HL-60 (cell line): Measurements from ENCODE around the gene SERPINE1.

ENCODE experiments used
- CTCF ChIP-seq: IDR thresholded peaks from one replicate; pipeline ENCODE4 v1.5.1; 2011; ENCODE audit warnings: low read length, control low read depth, inconsistent platforms; ENCODE audit not compliant: insufficient read depth
- GABPA ChIP-seq: IDR thresholded peaks from 2 replicates; pipeline ENCODE4 v1.6.1; 2012; ENCODE audit warnings: low read depth
- REST ChIP-seq: IDR thresholded peaks from 2 replicates; pipeline ENCODE4 v1.6.1; 2012; ENCODE audit warnings: low read depth; ENCODE audit not compliant: insufficient replicate concordance

GRCh38 chr7:101097561-101097960, 29.3 kb upstream of the SERPINE1 start:
- no peak for TF ChIP-seq CTCF
- TF ChIP-seq REST, result no peak
- no peak for TF ChIP-seq GABPA
